ENCODE measurements around the gene SAMD4A.

- TF ChIP-seq CTCF (IDR thresholded peaks at IDR 0.05; ENCODE audit: low read length), result no peak
- no peak for TF ChIP-seq EZH2 (IDR thresholded peaks at IDR 0.05; ENCODE audit: borderline replicate concordance, low read length)
Measured at GRCh38 chr14:54817506-54817905, 250.6 kb downstream of the SAMD4A start.

Data from OCI-LY1 (cell line).